ENCODE results near the gene USP22. TPM values are rescaled to one million over a fixed set of nuclear protein-coding genes. Genes with fewer than 3 reads are reported as not detected.
A peak's percentile ranks its signal among the peaks of the same experiment; 100 is the strongest.

USP22 gene
- total RNA-seq, 2 donors from 2014 or later = 379 to 396 TPM

- H3K36me3 ChIP-seq (ENCODE audit: control insufficient read depth, insufficient read depth, low read length) = no peaks in the 10 kb centered on the region
- 94 to 96% methylated on average over 2 to 5 of the region's 5 CpGs for WGBS, 2 experiments (ENCODE audit: insufficient coverage in 1 of 2, insufficient read length in 1 of 2)
- H3K4me3 ChIP-seq (ENCODE audit: low read length) = no peak overlapping the region
- no peaks in the 10 kb centered on the region for H3K9me3 ChIP-seq (ENCODE audit: control insufficient read depth, low read length)
- no peaks in the 10 kb centered on the region for H3K4me1 ChIP-seq (ENCODE audit: control insufficient read depth, insufficient read depth, low read length)
- Mint-ChIP-seq H3K27me3 (ENCODE audit: insufficient read depth) (no peaks in the 10 kb centered on the region), H3K36me3 (ENCODE audit: low read depth) (peaks cover 17% of the 10 kb centered on the region), H3K4me1 (peaks cover 3% of the 10 kb centered on the region), H3K27ac (no peak overlapping the region), H3K4me3 (no peak overlapping the region), H3K9me3 (peaks cover 20% of the 10 kb centered on the region)
- peak; percentile 38 for DNase-seq
- TF ChIP-seq CTCF (conservative IDR thresholded peaks at IDR 0.05) = no peak
- no peaks in the 10 kb centered on the region for H3K27me3 ChIP-seq (ENCODE audit: control insufficient read depth, insufficient read depth, low read length, poor library complexity, severe bottlenecking)
- no peak overlapping the region for H3K27ac ChIP-seq (ENCODE audit: low read depth, low read length)
- H3K9ac ChIP-seq (ENCODE audit: extremely low read depth, low read length, poor library complexity, severe bottlenecking) = no peak overlapping the region
These were observed 55.3 kb downstream of the USP22 start for GRCh38 chr17:20987511-20987910.

- Mint-ChIP-seq H3K4me3 (no peak overlapping the region), H3K27ac (no peak overlapping the region), H3K4me1 (peaks cover 3% of the 10 kb centered on the region), H3K27me3 (ENCODE audit: insufficient read depth) (no peaks in the 10 kb centered on the region), H3K36me3 (ENCODE audit: low read depth) (peaks cover 21% of the 10 kb centered on the region), H3K9me3 (peaks cover 21% of the 10 kb centered on the region)
- no peak overlapping the region for H3K27ac ChIP-seq (ENCODE audit: low read depth, low read length)
- H3K36me3 ChIP-seq (ENCODE audit: control insufficient read depth, insufficient read depth, low read length) = no peaks in the 10 kb centered on the region
- no peaks in the 10 kb centered on the region for H3K4me1 ChIP-seq (ENCODE audit: control insufficient read depth, insufficient read depth, low read length)
- no peaks in the 10 kb centered on the region for H3K27me3 ChIP-seq (ENCODE audit: control insufficient read depth, insufficient read depth, low read length, poor library complexity, severe bottlenecking)
- WGBS, 2 experiments (ENCODE audit: insufficient coverage in 1 of 2, insufficient read length in 1 of 2) = 92 to 98% methylated on average over 6 to 7 of the region's 7 CpGs
- TF ChIP-seq CTCF (conservative IDR thresholded peaks at IDR 0.05) = no peak
- H3K9ac ChIP-seq (ENCODE audit: extremely low read depth, low read length, poor library complexity, severe bottlenecking) = no peak overlapping the region
- DNase-seq = peak; percentile 37
- no peaks in the 10 kb centered on the region for H3K9me3 ChIP-seq (ENCODE audit: control insufficient read depth, low read length)
- no peak overlapping the region for H3K4me3 ChIP-seq (ENCODE audit: low read length)
These were observed 55.9 kb downstream of the USP22 start for GRCh38 chr17:20986767-20987510.

- WGBS, 2 experiments (ENCODE audit: insufficient coverage in 1 of 2, insufficient read length in 1 of 2) = 87 to 91% methylated on average over 3 of the region's 3 CpGs
- peaks cover 23% of the 10 kb centered on the region for H3K9me3 Mint-ChIP-seq
- no peak for TF ChIP-seq CTCF (conservative IDR thresholded peaks at IDR 0.05)
- H3K27ac ChIP-seq (ENCODE audit: low read depth, low read length) = no peak overlapping the region
- no peaks in the 10 kb centered on the region for H3K36me3 ChIP-seq (ENCODE audit: control insufficient read depth, insufficient read depth, low read length)
- DNase-seq = no peak
- peaks cover 5% of the 10 kb centered on the region for H3K4me1 ChIP-seq (ENCODE audit: control insufficient read depth, insufficient read depth, low read length)
- H3K4me1 Mint-ChIP-seq = peaks cover 2% of the 10 kb centered on the region
- H3K27me3 ChIP-seq (ENCODE audit: control insufficient read depth, insufficient read depth, low read length, poor library complexity, severe bottlenecking) = no peaks in the 10 kb centered on the region
- no peaks in the 10 kb centered on the region for H3K9me3 ChIP-seq (ENCODE audit: control insufficient read depth, low read length)
- no peaks in the 10 kb centered on the region for H3K27me3 Mint-ChIP-seq (ENCODE audit: insufficient read depth)
- H3K36me3 Mint-ChIP-seq (ENCODE audit: low read depth) = peaks cover 21% of the 10 kb centered on the region
- no peak overlapping the region for H3K4me3 Mint-ChIP-seq
- H3K9ac ChIP-seq (ENCODE audit: extremely low read depth, low read length, poor library complexity, severe bottlenecking) = no peak overlapping the region
- H3K27ac Mint-ChIP-seq = no peak overlapping the region
- H3K4me3 ChIP-seq (ENCODE audit: low read length) = no peak overlapping the region
These were observed 59.5 kb downstream of the USP22 start for GRCh38 chr17:20983359-20983637.
